GM12874 (cell line): ENCODE measurements around the gene PIEZO1.
A peak's percentile ranks its signal among the peaks of the same experiment; 100 is the strongest.

Experiments used
- CTCF ChIP-seq: IDR thresholded peaks from 2 replicates; pipeline ENCODE4 v1.5.1; 2011; ENCODE audit warnings: low read depth, mild to moderate bottlenecking, control low read depth, low read length, moderate library complexity; ENCODE audit not compliant: insufficient read depth

The PIEZO1 gene

GRCh38 chr16:88738151-88739084 lies 46.6 kb downstream of the PIEZO1 start:
- no peak for TF ChIP-seq CTCF

GRCh38 chr16:88737298-88738150 lies 47.5 kb downstream of the PIEZO1 start:
- TF ChIP-seq CTCF: peak; percentile 99

DNA sequence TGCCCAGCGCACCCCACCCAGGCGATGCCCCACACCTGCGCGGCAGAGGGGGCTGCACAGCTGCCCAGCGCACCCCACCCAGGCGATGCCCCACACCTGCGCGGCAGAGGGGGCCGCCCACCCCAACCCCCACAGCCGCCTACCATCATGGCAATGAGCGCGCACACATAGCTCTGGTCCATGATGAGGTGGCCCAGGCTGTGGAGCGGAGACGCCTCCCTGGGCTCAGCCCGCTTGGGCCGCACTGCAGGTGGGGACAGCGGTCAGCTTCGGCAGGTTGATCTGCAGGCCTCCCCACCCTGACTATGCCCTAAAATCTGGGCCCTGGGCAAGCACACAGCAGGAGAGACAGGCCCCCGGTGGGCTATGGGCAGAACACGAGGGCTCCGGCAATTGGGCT lies 48.5 kb downstream of the PIEZO1 start:
- TF ChIP-seq CTCF: no peak

DNA sequence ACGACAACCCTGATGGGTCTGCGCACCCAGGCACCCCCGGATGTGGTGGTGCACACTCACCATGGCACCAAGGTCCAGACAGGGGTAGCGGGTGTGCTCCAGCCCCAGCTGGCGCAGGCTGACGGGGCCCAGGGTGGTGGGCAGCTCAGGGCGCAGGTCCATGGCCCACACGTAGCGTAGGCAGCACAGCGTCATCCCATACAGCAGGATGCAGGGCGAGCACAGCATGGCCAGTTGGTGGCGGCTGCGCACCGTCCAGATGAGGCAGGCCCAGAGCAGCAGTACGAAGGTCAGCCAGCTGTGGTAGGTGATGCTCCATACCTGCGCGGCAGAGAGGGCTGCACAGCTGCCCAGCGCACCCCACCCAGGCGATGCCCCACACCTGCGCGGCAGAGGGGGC lies 48.9 kb downstream of the PIEZO1 start:
- TF ChIP-seq CTCF: no peak

GRCh38 chr16:88735616-88736015 lies 49.4 kb downstream of the PIEZO1 start:
- TF ChIP-seq CTCF: no peak

DNA sequence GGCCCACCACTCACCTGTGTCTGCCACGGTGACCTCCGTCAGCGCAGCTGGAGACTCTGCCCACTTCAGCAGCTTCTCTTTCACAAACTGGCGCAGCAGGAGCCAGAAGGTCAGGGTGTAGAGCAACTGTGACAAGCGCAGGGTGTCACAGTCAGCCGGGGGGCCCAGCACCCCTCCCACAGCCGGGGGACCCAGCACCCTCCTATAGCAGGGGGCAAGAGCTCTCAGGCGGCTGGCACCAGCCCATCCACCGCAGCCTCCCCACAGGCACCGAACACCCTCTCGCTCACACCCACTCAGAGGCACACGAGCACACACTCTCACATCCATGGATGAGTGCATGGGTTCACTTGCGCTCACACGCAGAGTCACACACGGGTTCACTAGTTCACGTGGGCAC lies 49.9 kb downstream of the PIEZO1 start:
- TF ChIP-seq CTCF: no peak

DNA sequence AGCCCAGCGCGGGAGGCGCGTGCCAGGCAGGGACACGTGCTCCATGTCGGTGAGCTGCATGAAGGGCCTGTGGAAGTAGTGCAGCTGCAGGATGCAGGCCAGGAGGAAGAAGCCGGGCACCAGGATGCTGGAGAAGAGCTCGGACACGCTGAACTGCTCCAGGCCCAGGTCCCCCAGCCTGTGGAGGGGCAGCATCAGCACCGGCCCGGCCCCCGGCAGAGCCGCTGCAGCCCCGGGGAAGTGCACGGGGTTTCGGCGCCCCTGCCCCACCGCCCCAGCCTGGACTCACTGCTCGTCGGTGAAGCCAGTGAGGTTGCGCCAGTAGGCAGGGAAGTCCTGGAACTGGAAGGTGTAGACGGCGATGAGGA lies 50.7 kb downstream of the PIEZO1 start:
- TF ChIP-seq CTCF: no peak
